Neural cell (in vitro differentiated cells): Measurements from ENCODE around the gene MUC12. TPM values are rescaled to one million over a fixed set of nuclear protein-coding genes. Genes with fewer than 3 reads are reported as not detected.
A peak's percentile ranks its signal among the peaks of the same experiment; 100 is the strongest.

Source experiments
- H2AFZ ChIP-seq: fragments of 200-600, 300-800 bp; sonication (generic), shearing (Covaris generic); 2 replicates; pipeline ENCODE4 v1.6.0; 2014; ENCODE audit warnings: low read depth, mild to moderate bottlenecking, antibody characterized with exemption, low read length, moderate library complexity
- H3F3A ChIP-seq: fragments of 200-600 bp; shearing (Covaris generic); 2 replicates; pipeline ENCODE4 v1.6.1; 2016; ENCODE audit warnings: mild to moderate bottlenecking, moderate library complexity, mixed read lengths, antibody characterized with exemption, low read length; ENCODE audit not compliant: insufficient read depth, poor library complexity, severe bottlenecking
- H3K27ac ChIP-seq: fragments of 200-600, 300-800 bp; sonication (generic), shearing (Covaris generic); 2 replicates; pipeline ENCODE4 v1.5.1; 2014; ENCODE audit warnings: mild to moderate bottlenecking, low read length, moderate library complexity
- H3K27me3 ChIP-seq: fragments of 300-800, 200-600 bp; sonication (generic), shearing (Covaris generic); 2 replicates; pipeline ENCODE4 v1.6.0; 2014; ENCODE audit warnings: mild to moderate bottlenecking, low read depth, low read length, moderate library complexity; ENCODE audit not compliant: insufficient read depth
- H3K36me3 ChIP-seq: fragments of 300-800, 200-600 bp; sonication (generic), shearing (Covaris generic); 2 replicates; pipeline ENCODE4 v1.5.1; 2014; ENCODE audit warnings: mild to moderate bottlenecking, antibody characterized with exemption, low read length, moderate library complexity; ENCODE audit not compliant: insufficient read depth
- H3K4me2 ChIP-seq: fragments of 300-800, 200-600 bp; sonication (generic), shearing (Covaris generic); 2 replicates; pipeline ENCODE4 v1.6.0; 2014; ENCODE audit warnings: mild to moderate bottlenecking, low read length
- H3K4me3 ChIP-seq: fragments of 300-800, 200-600 bp; sonication (generic), shearing (Covaris generic); 2 replicates; pipeline ENCODE4 v1.5.1; 2014; ENCODE audit warnings: mild to moderate bottlenecking, low read length, moderate library complexity
- H3K79me2 ChIP-seq: fragments of 200-600 bp; shearing (Covaris generic); replicated peaks from 2 replicates; pipeline ENCODE4 v1.6.0; 2014; ENCODE audit warnings: mild to moderate bottlenecking, low read length, moderate library complexity; ENCODE audit not compliant: insufficient read depth
- H3K9ac ChIP-seq: fragments of 300-800, 200-600 bp; sonication (generic), shearing (Covaris generic); 2 replicates; pipeline ENCODE4 v1.6.1; 2016; ENCODE audit warnings: mild to moderate bottlenecking, low read length, mixed read lengths
- H3K9me2 ChIP-seq: fragments of 200-600 bp; shearing (Covaris generic); 2 replicates; pipeline ENCODE4 v1.6.1; 2016; ENCODE audit warnings: mild to moderate bottlenecking, low read length, mixed read lengths; ENCODE audit not compliant: insufficient read depth
- H3K9me3 ChIP-seq: fragments of 200-600, 300-800 bp; sonication (generic), shearing (Covaris generic); 2 replicates; pipeline ENCODE4 v1.6.1; 2016; ENCODE audit warnings: mild to moderate bottlenecking, mixed run types, low read length, moderate library complexity, mixed read lengths
- H4K20me1 ChIP-seq: fragments of 200-600 bp; shearing (Covaris generic); 2 replicates; pipeline ENCODE4 v1.6.1; 2016; ENCODE audit warnings: mild to moderate bottlenecking, mixed run types; ENCODE audit not compliant: insufficient read depth
- EP300 ChIP-seq: fragments of 450-650 bp; conservative IDR thresholded peaks from 2 replicates; pipeline ENCODE4 v1.6.1; 2014; ENCODE audit warnings: antibody characterized with exemption, mild to moderate bottlenecking, moderate library complexity; ENCODE audit not compliant: poor library complexity, severe bottlenecking
- EZH2 ChIP-seq: fragments of 200-600, 300-800 bp; shearing (Covaris generic), sonication (generic); IDR thresholded peaks from 2 replicates; pipeline ENCODE4 v1.6.1; 2014; ENCODE audit warnings: antibody characterized with exemption, low read length, borderline replicate concordance, mild to moderate bottlenecking; ENCODE audit not compliant: insufficient read depth, poor library complexity, severe bottlenecking
- MXI1 ChIP-seq: fragments of 450-650 bp; conservative IDR thresholded peaks from 2 replicates; pipeline ENCODE4 v1.6.1; 2014; ENCODE audit warnings: antibody characterized with exemption, mild to moderate bottlenecking; ENCODE audit not compliant: poor library complexity, severe bottlenecking
- POLR2AphosphoS5 ChIP-seq: IDR thresholded peaks from 2 replicates; pipeline ENCODE4 v1.6.1; 2012
- RAD21 ChIP-seq: fragments of 450-650 bp; conservative IDR thresholded peaks from 2 replicates; pipeline ENCODE4 v1.6.1; 2014; ENCODE audit warnings: antibody characterized with exemption, mild to moderate bottlenecking, moderate library complexity
- REST ChIP-seq: IDR thresholded peaks from 2 replicates; pipeline ENCODE4 v1.6.1; 2012; ENCODE audit warnings: borderline replicate concordance
- SMC3 ChIP-seq: fragments of 450-650 bp; conservative IDR thresholded peaks from 2 replicates; pipeline ENCODE4 v1.6.1; 2014; ENCODE audit warnings: antibody characterized with exemption, mild to moderate bottlenecking, moderate library complexity; ENCODE audit not compliant: poor library complexity
- TAF1 ChIP-seq: IDR thresholded peaks from 2 replicates; pipeline ENCODE4 v1.6.1; 2012; ENCODE audit warnings: low read depth
- polyA plus RNA-seq: library from polyadenylated mRNA; depleted of rRNA; stranded (reverse); fragments of >200 nt; gene quantifications from 2 replicates; pipeline ENCODE4 v1.2.3, GENCODE V29; 2014
- TF ChIP-seq, protein P1 (sequence below): fragments of 450-650 bp; IDR thresholded peaks from 2 replicates; pipeline ENCODE4 v1.5.1; 2014; ENCODE audit warnings: antibody characterized with exemption, mild to moderate bottlenecking, moderate library complexity; ENCODE audit not compliant: poor library complexity, severe bottlenecking

MUC12 gene
- polyA plus RNA-seq, 1 donor from 2014 or later: not detected

DNA sequence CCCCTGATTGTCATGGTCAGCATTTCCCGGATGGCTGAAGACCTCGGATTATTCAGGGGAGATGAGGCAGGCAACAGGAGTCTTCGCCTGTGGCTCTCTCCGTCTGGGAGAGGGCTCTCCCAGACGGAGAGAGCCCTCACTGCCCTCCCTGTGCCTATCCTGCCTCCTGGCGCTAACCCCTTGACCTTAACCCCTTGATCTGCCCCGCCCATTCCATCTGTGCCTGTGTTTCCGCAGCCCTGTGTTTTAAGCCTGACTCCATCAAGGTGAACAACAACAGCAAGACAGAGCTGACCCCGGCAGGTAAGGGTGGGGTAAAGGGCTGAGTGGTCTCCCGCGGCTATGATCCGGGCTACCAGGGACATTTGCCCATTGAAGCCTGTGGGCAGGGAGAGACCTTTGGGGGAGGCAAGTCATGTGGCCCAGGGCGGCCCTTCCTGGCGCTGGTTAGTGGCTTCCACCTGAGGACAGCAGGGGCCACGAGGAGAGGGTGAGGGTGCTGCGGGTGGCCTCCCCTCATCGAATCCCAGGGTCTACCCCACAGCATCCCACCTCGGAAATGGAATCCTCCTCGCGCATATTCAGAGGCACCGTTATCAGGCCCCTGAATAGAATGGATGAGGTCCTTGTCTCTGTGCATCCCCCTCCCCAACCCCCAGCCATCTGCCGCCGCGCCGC lies 4.2 kb upstream of the MUC12 start:
- H3K9ac ChIP-seq: peak overlapping the region; percentile 1
- no peaks in the 10 kb centered on the region for H4K20me1 ChIP-seq
- TF ChIP-seq EZH2: no peak
- TF ChIP-seq, protein P1, sequence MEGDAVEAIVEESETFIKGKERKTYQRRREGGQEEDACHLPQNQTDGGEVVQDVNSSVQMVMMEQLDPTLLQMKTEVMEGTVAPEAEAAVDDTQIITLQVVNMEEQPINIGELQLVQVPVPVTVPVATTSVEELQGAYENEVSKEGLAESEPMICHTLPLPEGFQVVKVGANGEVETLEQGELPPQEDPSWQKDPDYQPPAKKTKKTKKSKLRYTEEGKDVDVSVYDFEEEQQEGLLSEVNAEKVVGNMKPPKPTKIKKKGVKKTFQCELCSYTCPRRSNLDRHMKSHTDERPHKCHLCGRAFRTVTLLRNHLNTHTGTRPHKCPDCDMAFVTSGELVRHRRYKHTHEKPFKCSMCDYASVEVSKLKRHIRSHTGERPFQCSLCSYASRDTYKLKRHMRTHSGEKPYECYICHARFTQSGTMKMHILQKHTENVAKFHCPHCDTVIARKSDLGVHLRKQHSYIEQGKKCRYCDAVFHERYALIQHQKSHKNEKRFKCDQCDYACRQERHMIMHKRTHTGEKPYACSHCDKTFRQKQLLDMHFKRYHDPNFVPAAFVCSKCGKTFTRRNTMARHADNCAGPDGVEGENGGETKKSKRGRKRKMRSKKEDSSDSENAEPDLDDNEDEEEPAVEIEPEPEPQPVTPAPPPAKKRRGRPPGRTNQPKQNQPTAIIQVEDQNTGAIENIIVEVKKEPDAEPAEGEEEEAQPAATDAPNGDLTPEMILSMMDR: no peak
- TF ChIP-seq REST: no peak
- no peak for TF ChIP-seq TAF1
- no peak for TF ChIP-seq MXI1
- no peak for TF ChIP-seq EP300
- TF ChIP-seq SMC3: no peak
- no peak for TF ChIP-seq POLR2AphosphoS5
- TF ChIP-seq RAD21: no peak
- H3K27me3 ChIP-seq: peaks cover 51% of the 10 kb centered on the region
- no peaks in the 10 kb centered on the region for H3K79me2 ChIP-seq
- no peaks in the 10 kb centered on the region for H3K9me2 ChIP-seq
- no peaks in the 10 kb centered on the region for H3K36me3 ChIP-seq
- H3K4me2 ChIP-seq: no peak overlapping the region
- no peaks in the 10 kb centered on the region for H3F3A ChIP-seq
- no peaks in the 10 kb centered on the region for H3K9me3 ChIP-seq
- H3K4me3 ChIP-seq: peak overlapping the region; percentile 60
- H3K27ac ChIP-seq: no peak overlapping the region
- no peak overlapping the region for H2AFZ ChIP-seq

- no peaks in the 10 kb centered on the region for H3K9me3 ChIP-seq
- no peaks in the 10 kb centered on the region for H3K79me2 ChIP-seq
- no peak overlapping the region for H3K27ac ChIP-seq
- H3K4me2 ChIP-seq: peak overlapping the region; percentile 22
- H2AFZ ChIP-seq: no peak overlapping the region
- H3K4me3 ChIP-seq: peak overlapping the region; percentile 60
- H4K20me1 ChIP-seq: no peaks in the 10 kb centered on the region
- H3K36me3 ChIP-seq: no peaks in the 10 kb centered on the region
- peaks cover 51% of the 10 kb centered on the region for H3K27me3 ChIP-seq
- H3K9me2 ChIP-seq: no peaks in the 10 kb centered on the region
- no peaks in the 10 kb centered on the region for H3F3A ChIP-seq
- peak overlapping the region; percentile 32 for H3K9ac ChIP-seq
- TF ChIP-seq EZH2 (peak; percentile 65), RAD21 (peak; percentile 48), TAF1 (no peak), SMC3 (peak; percentile 62)
- TF ChIP-seq, protein P1: peak; percentile 67
Observed at GRCh38 chr7:100965723-100966541, 3.4 kb upstream of the MUC12 start.
